ENCODE data around the gene WDR44.
A peak's percentile ranks its signal among the peaks of the same experiment; 100 is the strongest.

The WDR44 gene

DNA sequence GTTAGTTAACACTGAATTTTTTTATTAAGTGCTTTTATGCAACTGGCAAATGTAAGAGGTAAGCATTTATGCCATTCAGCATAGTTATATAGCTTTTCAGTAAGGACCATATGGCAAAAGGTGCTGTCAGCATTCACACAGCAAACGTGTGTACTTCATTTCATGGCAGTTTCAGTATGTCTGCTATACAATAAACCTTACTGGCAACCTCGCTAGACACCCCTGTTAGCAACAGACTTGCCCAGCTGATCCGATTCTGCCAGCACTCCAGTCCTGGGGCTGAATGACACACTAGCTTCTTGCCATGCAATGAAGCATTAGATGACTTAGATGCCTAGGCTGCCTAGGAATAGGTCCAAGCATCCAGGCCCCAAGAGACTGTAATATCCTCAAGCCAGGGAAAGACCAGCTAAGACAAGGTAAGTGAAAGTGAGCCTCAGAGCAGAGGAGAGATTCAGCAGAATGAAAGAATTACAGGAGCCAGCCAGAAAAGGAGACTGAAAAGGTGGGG is 102.4 kb downstream of the WDR44 start:
- no peaks in the 10 kb centered on the region for H3K36me3 ChIP-seq (ENCODE audit: control insufficient read depth, low read length)
- TF ChIP-seq EZH2phosphoT487 (IDR thresholded peaks at IDR 0.05; ENCODE audit: borderline replicate concordance, low read length): no peak
- TF ChIP-seq, protein P1, sequence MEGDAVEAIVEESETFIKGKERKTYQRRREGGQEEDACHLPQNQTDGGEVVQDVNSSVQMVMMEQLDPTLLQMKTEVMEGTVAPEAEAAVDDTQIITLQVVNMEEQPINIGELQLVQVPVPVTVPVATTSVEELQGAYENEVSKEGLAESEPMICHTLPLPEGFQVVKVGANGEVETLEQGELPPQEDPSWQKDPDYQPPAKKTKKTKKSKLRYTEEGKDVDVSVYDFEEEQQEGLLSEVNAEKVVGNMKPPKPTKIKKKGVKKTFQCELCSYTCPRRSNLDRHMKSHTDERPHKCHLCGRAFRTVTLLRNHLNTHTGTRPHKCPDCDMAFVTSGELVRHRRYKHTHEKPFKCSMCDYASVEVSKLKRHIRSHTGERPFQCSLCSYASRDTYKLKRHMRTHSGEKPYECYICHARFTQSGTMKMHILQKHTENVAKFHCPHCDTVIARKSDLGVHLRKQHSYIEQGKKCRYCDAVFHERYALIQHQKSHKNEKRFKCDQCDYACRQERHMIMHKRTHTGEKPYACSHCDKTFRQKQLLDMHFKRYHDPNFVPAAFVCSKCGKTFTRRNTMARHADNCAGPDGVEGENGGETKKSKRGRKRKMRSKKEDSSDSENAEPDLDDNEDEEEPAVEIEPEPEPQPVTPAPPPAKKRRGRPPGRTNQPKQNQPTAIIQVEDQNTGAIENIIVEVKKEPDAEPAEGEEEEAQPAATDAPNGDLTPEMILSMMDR (IDR thresholded peaks at IDR 0.05; ENCODE audit: low read depth, low read length, poor library complexity, severe bottlenecking): no peak
- H3K9me3 ChIP-seq (ENCODE audit: control insufficient read depth, insufficient read depth, low read length): no peaks in the 10 kb centered on the region
- no peaks in the 10 kb centered on the region for H4K20me1 ChIP-seq (ENCODE audit: control insufficient read depth, insufficient read depth, low read depth, low read length)
- H3K4me2 ChIP-seq (ENCODE audit: low read length): no peak overlapping the region
- no peaks in the 10 kb centered on the region for H3K9me2 ChIP-seq (replicated peaks; ENCODE audit: control insufficient read depth, low read length)
- H3F3A ChIP-seq (ENCODE audit: control insufficient read depth, insufficient read depth): no peaks in the 10 kb centered on the region
- no peaks in the 10 kb centered on the region for H3K4me1 ChIP-seq (ENCODE audit: control insufficient read depth, low read length)
- H3K27ac ChIP-seq (ENCODE audit: low read depth, low read length): no peak overlapping the region
- no peaks in the 10 kb centered on the region for H3K27me3 ChIP-seq (ENCODE audit: control insufficient read depth, low read length)
- H3K79me2 ChIP-seq (ENCODE audit: control insufficient read depth, low read length): no peaks in the 10 kb centered on the region
- no peak overlapping the region for H3K4me3 ChIP-seq (ENCODE audit: low read length)

DNA sequence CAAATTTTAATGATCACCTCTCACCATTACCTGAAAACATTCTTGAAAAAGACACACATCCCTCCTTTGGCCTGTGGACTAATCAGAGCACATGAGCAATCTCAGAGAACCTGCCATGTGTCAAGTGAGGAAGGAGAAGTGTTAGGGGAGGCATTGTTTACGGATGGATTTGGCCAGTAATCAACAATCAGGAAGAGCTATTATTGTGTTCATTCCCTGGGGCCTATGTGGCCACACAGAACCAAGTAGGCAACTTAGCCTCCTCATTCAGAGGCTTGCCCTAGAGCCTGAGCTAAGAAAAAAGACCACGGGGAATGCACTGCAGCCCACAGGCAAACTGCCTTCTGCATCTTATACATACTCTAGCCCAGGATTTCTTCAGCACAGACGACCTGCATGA is 109.1 kb downstream of the WDR44 start:
- Histone ChIP-seq H3K9me2 (replicated peaks; ENCODE audit: control insufficient read depth, low read length) (no peaks in the 10 kb centered on the region), H3K27me3 (ENCODE audit: control insufficient read depth, low read length) (no peaks in the 10 kb centered on the region), H3K36me3 (ENCODE audit: control insufficient read depth, low read length) (no peaks in the 10 kb centered on the region), H3F3A (ENCODE audit: control insufficient read depth, insufficient read depth) (no peaks in the 10 kb centered on the region), H3K79me2 (ENCODE audit: control insufficient read depth, low read length) (no peaks in the 10 kb centered on the region), H3K27ac (ENCODE audit: low read depth, low read length) (no peak overlapping the region), H4K20me1 (ENCODE audit: control insufficient read depth, insufficient read depth, low read depth, low read length) (no peaks in the 10 kb centered on the region), H3K4me1 (ENCODE audit: control insufficient read depth, low read length) (no peaks in the 10 kb centered on the region), H3K4me3 (ENCODE audit: low read length) (no peak overlapping the region), H3K9me3 (ENCODE audit: control insufficient read depth, insufficient read depth, low read length) (no peaks in the 10 kb centered on the region), H3K4me2 (ENCODE audit: low read length) (no peak overlapping the region)
- no peak for TF ChIP-seq EZH2phosphoT487 (IDR thresholded peaks at IDR 0.05; ENCODE audit: borderline replicate concordance, low read length)
- TF ChIP-seq, protein P1 (IDR thresholded peaks at IDR 0.05; ENCODE audit: low read depth, low read length, poor library complexity, severe bottlenecking): no peak

DNA sequence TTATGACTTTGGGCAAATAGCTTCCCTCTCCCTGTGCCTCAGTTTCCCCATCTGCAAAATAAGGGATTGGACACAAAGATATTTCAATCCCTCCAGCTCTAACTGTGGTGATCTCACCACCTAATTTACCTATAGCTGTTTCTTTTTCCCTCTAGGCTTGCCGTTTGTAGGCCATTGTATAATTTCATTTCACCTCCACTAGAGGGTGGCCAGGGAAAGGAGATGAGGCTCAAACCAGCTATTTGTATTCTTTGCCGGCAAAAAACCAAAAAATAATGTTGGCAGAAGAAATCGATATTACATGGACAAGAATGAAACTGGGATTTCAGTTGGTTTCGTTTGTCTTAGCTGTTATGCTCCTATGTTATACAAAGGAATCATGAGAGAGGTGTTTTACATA is 113.6 kb downstream of the WDR44 start:
- TF ChIP-seq, protein P1 (IDR thresholded peaks at IDR 0.05; ENCODE audit: low read depth, low read length, poor library complexity, severe bottlenecking): peak; percentile 46
- TF ChIP-seq EZH2phosphoT487 (IDR thresholded peaks at IDR 0.05; ENCODE audit: borderline replicate concordance, low read length): no peak

More for the DNA sequence above, 113.6 kb downstream of the WDR44 start:
- Histone ChIP-seq H3K27me3 (ENCODE audit: control insufficient read depth, low read length) (no peaks in the 10 kb centered on the region), H3K27ac (ENCODE audit: low read depth, low read length) (no peak overlapping the region), H3K4me3 (ENCODE audit: low read length) (no peak overlapping the region), H4K20me1 (ENCODE audit: control insufficient read depth, insufficient read depth, low read depth, low read length) (no peaks in the 10 kb centered on the region), H3K79me2 (ENCODE audit: control insufficient read depth, low read length) (no peaks in the 10 kb centered on the region), H3F3A (ENCODE audit: control insufficient read depth, insufficient read depth) (no peaks in the 10 kb centered on the region), H3K4me1 (ENCODE audit: control insufficient read depth, low read length) (no peaks in the 10 kb centered on the region), H3K9me3 (ENCODE audit: control insufficient read depth, insufficient read depth, low read length) (no peaks in the 10 kb centered on the region), H3K4me2 (ENCODE audit: low read length) (no peak overlapping the region), H3K9me2 (replicated peaks; ENCODE audit: control insufficient read depth, low read length) (no peaks in the 10 kb centered on the region), H3K36me3 (ENCODE audit: control insufficient read depth, low read length) (no peaks in the 10 kb centered on the region)

All from DOHH2 (cell line).